Measurements from ENCODE around the gene KCNJ6. TPM values are rescaled to one million over a fixed set of nuclear protein-coding genes. Genes with fewer than 3 reads are reported as not detected.

Gene KCNJ6
- total and polyA plus RNA-seq, 2 donors: 0.03 to 0.26 TPM

GRCh38 chr21:37688952-37689659 is 227.2 kb downstream of the KCNJ6 start:
- H3K36me3 ChIP-seq (ENCODE audit: insufficient read depth): no peaks in the 10 kb centered on the region
- H3K4me3 ChIP-seq (ENCODE audit: low read depth, low read length): no peak overlapping the region
- H3K4me1 ChIP-seq (ENCODE audit: insufficient read depth): no peaks in the 10 kb centered on the region
- DNase-seq (ENCODE audit: extremely low spot score): no peak
- WGBS: 66% methylated on average over 3 of the region's 3 CpGs
- no peak overlapping the region for H3K27ac ChIP-seq (ENCODE audit: low read depth)

DNA sequence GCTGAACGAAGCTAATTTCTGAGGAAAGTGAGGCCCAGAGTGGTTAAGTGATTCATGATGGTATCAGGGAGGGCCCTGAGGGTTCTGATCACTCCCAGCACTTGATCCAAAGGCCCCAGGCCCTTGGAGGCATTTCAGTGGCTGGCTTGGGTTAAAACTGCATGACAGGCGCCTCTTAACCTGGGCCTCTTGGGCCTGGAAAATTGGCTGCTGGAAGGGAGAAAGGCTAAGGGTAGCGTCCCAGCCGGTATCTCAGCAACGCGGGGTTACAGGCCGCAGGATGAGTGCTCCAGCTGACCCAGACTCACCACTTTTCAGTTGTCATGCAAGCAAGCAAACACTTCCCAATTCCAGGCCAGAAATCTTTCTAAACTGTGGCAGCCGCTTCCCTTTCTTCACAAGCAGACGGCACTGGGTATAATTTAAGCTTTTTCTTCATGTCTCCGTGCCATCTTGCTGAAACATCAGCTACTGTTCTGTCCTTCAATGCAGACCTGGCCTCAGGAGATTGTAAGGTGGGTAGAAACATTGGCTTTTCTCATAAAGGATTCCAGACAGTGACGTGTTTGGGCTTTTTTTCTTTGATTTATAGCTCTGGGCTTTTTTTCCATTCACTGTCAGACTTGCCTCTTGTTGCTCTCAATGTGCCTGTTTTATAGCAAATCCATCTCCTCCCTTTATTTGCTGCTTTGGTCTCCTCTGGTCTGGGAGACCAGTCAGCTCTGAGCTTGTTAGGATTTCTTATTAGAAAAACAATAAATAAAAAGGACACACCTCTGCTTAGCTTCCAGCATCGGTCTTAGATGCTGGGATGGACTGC is 229.1 kb downstream of the KCNJ6 start:
- Histone ChIP-seq H3K4me1 (ENCODE audit: insufficient read depth) (no peaks in the 10 kb centered on the region), H3K36me3 (ENCODE audit: insufficient read depth) (no peaks in the 10 kb centered on the region), H3K27ac (ENCODE audit: low read depth) (no peak overlapping the region), H3K4me3 (ENCODE audit: low read depth, low read length) (no peak overlapping the region)
- no peak for DNase-seq (ENCODE audit: extremely low spot score)
- 58% methylated on average over 12 of the region's 12 CpGs for WGBS

GRCh38 chr21:37684547-37684946 is 231.7 kb downstream of the KCNJ6 start:
- Histone ChIP-seq H3K27ac (ENCODE audit: low read depth) (no peak overlapping the region), H3K36me3 (ENCODE audit: insufficient read depth) (no peaks in the 10 kb centered on the region)
- 68% methylated on average over 4 of the region's 4 CpGs for WGBS

GRCh38 chr21:37684115-37684493 is 232.2 kb downstream of the KCNJ6 start:
- Histone ChIP-seq H3K36me3 (ENCODE audit: insufficient read depth) (no peaks in the 10 kb centered on the region), H3K4me3 (ENCODE audit: low read depth, low read length) (no peak overlapping the region), H3K27ac (ENCODE audit: low read depth) (no peak overlapping the region), H3K4me1 (ENCODE audit: insufficient read depth) (no peaks in the 10 kb centered on the region)
- DNase-seq (ENCODE audit: extremely low spot score): no peak
- 84% methylated on average over 5 of the region's 5 CpGs for WGBS

More at GRCh38 chr21:37684547-37684946, 231.7 kb downstream of the KCNJ6 start:
- Histone ChIP-seq H3K4me3 (ENCODE audit: low read depth, low read length) (no peak overlapping the region), H3K4me1 (ENCODE audit: insufficient read depth) (no peaks in the 10 kb centered on the region)
- DNase-seq (ENCODE audit: extremely low spot score): no peak

- Histone ChIP-seq H3K36me3 (ENCODE audit: insufficient read depth) (no peaks in the 10 kb centered on the region), H3K4me3 (ENCODE audit: low read depth, low read length) (no peak overlapping the region), H3K4me1 (ENCODE audit: insufficient read depth) (no peaks in the 10 kb centered on the region), H3K27ac (ENCODE audit: low read depth) (no peak overlapping the region)
- no peak for DNase-seq (ENCODE audit: extremely low spot score)
- WGBS: 48% methylated on average over 8 of the region's 8 CpGs
These were observed 232.7 kb downstream of the KCNJ6 start for GRCh38 chr21:37683396-37684114.

DNA sequence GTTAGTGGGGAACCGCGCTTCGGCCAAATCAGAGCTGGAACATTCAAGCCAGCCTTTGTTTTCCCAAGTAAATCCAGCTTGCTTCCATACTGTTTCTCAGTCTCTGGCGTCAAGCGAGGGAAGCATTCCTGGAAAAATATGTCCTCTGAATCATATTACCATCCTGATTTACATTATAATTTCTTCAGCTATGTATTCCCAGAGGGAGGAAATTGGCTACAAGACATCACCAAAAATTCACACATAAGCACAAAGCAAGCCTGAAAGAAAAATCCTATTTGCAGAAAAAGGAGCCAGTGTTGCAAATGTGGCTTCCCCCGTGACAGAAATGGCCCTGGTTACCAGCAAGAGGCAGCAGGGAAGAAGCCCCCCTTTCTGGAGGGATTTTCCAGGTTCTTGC is 233.3 kb downstream of the KCNJ6 start:
- Histone ChIP-seq H3K4me3 (ENCODE audit: low read depth, low read length) (no peak overlapping the region), H3K4me1 (ENCODE audit: insufficient read depth) (no peaks in the 10 kb centered on the region), H3K27ac (ENCODE audit: low read depth) (no peak overlapping the region), H3K36me3 (ENCODE audit: insufficient read depth) (no peaks in the 10 kb centered on the region)
- 51% methylated on average over 6 of the region's 6 CpGs for WGBS
- DNase-seq (ENCODE audit: extremely low spot score): no peak

GRCh38 chr21:37677006-37677405 is 239.3 kb downstream of the KCNJ6 start:
- H3K36me3 ChIP-seq (ENCODE audit: insufficient read depth): no peaks in the 10 kb centered on the region
- no peak overlapping the region for H3K4me3 ChIP-seq (ENCODE audit: low read depth, low read length)
- H3K27ac ChIP-seq (ENCODE audit: low read depth): no peak overlapping the region
- no peaks in the 10 kb centered on the region for H3K4me1 ChIP-seq (ENCODE audit: insufficient read depth)
- 90% methylated on average over 4 of the region's 4 CpGs for WGBS
- DNase-seq (ENCODE audit: extremely low spot score): no peak

GRCh38 chr21:37675202-37675801 is 241.0 kb downstream of the KCNJ6 start:
- H3K4me1 ChIP-seq (ENCODE audit: insufficient read depth): no peaks in the 10 kb centered on the region
- H3K36me3 ChIP-seq (ENCODE audit: insufficient read depth): no peaks in the 10 kb centered on the region
- no peak for DNase-seq (ENCODE audit: extremely low spot score)
- no peak overlapping the region for H3K27ac ChIP-seq (ENCODE audit: low read depth)
- 12% methylated on average over 35 of the region's 35 CpGs for WGBS
- no peak overlapping the region for H3K4me3 ChIP-seq (ENCODE audit: low read depth, low read length)

- no peak overlapping the region for H3K4me3 ChIP-seq (ENCODE audit: low read depth, low read length)
- no peaks in the 10 kb centered on the region for H3K36me3 ChIP-seq (ENCODE audit: insufficient read depth)
- 84% methylated on average over 9 of the region's 9 CpGs for WGBS
- no peak for DNase-seq (ENCODE audit: extremely low spot score)
- H3K4me1 ChIP-seq (ENCODE audit: insufficient read depth): no peaks in the 10 kb centered on the region
- no peak overlapping the region for H3K27ac ChIP-seq (ENCODE audit: low read depth)
These were observed 242.3 kb downstream of the KCNJ6 start for GRCh38 chr21:37673801-37674575.

DNA sequence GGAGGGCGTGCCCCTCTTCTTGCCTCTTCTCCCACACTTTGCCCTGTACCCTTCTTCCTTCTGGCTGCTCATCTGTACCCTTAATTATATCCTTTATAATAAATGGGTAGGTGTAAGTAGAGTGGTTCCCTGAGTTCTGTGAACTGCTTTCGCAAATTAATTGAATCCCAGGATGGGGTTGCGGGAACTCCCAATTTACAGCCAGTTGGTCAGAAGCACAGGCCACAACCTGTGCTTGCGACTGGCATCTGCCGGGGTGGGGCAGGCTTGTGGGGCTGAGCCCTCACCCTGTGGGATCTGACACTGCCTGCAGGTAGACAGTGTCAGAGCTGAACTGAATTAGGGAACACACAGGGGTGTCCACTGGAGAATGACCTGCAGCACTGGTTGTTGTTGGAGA is 244.9 kb downstream of the KCNJ6 start:
- Histone ChIP-seq H3K4me3 (ENCODE audit: low read depth, low read length) (no peak overlapping the region), H3K4me1 (ENCODE audit: insufficient read depth) (no peaks in the 10 kb centered on the region), H3K36me3 (ENCODE audit: insufficient read depth) (no peaks in the 10 kb centered on the region), H3K27ac (ENCODE audit: low read depth) (no peak overlapping the region)
- no peak for DNase-seq (ENCODE audit: extremely low spot score)
- WGBS: 92% methylated on average over 5 of the region's 5 CpGs

DNA sequence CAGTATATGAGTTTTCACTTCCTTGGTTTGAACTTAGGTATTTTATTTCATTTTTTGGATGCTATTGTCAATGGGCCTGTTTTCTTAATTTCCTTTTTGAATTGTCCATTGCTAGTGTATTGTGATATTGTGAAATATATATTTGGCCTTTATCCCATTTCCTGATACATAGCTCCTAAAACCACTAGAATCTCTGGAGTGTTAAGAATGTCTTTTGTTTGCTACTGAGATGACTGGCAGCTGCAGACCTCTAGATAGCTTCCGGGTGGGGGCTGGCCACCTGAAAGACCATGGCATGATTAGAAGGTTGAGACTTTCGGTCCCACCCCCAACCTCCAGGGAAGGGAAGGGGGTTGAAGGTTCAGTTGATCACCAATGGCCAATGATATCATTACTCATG is 245.4 kb downstream of the KCNJ6 start:
- H3K36me3 ChIP-seq (ENCODE audit: insufficient read depth): no peaks in the 10 kb centered on the region
- H3K27ac ChIP-seq (ENCODE audit: low read depth): no peak overlapping the region
- H3K4me1 ChIP-seq (ENCODE audit: insufficient read depth): no peaks in the 10 kb centered on the region
- no peak for DNase-seq (ENCODE audit: extremely low spot score)
- WGBS: 85% methylated on average over 2 of the region's 2 CpGs
- no peak overlapping the region for H3K4me3 ChIP-seq (ENCODE audit: low read depth, low read length)

DNA sequence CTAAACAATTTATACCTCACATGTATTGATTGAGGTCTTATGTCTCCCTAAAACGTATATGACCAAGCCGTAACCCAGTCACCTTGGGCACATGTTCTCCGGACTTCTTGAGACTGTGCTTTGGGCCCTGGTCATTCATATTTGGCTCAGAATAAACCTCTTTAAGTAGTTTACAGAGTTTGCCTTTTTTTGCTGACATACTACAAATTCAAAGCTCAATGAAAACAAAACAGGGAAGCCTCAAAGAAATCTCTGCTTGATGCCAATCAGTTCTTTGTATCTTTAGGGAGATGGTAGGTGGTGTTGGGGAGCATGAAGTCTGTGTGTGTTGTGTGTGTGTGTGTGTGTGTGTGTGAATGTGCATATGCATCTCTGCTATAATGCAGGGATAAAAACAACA is 247.0 kb downstream of the KCNJ6 start:
- DNase-seq (ENCODE audit: extremely low spot score): no peak
- no peak overlapping the region for H3K27ac ChIP-seq (ENCODE audit: low read depth)
- no peak overlapping the region for H3K4me3 ChIP-seq (ENCODE audit: low read depth, low read length)
- H3K4me1 ChIP-seq (ENCODE audit: insufficient read depth): no peaks in the 10 kb centered on the region
- 84% methylated on average over 3 of the region's 3 CpGs for whole genome bisulfite sequencing
- H3K36me3 ChIP-seq (ENCODE audit: insufficient read depth): no peaks in the 10 kb centered on the region
